GM12801 (cell line): Measurements from ENCODE around the gene LTB4R.

ENCODE experiments used
- CTCF ChIP-seq: IDR thresholded peaks from one replicate; pipeline ENCODE4 v1.5.1; 2011; ENCODE audit warnings: control low read depth; ENCODE audit not compliant: insufficient read length; ENCODE audit errors: extremely low read depth

The LTB4R gene

DNA sequence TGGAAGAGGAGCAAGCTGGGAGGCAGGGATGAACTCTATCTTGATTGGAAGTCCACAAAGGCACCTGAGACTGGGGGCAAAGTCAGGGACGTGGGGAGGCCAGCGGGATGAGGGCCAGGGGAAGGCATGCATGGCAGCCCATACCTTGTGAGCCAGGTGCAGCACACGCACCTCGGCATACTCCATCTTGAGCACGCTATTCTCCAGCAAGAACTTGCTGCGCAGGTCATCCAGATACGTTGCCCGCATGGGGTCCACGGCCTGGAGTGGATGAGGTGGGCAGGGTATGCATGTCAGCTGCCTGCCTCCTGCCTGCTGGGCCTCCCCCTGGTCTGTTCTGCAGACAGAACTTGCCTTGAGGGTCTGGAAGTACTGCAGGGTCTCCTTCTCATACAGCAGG lies 43.8 kb upstream of the LTB4R start:
- TF ChIP-seq CTCF = no peak

DNA sequence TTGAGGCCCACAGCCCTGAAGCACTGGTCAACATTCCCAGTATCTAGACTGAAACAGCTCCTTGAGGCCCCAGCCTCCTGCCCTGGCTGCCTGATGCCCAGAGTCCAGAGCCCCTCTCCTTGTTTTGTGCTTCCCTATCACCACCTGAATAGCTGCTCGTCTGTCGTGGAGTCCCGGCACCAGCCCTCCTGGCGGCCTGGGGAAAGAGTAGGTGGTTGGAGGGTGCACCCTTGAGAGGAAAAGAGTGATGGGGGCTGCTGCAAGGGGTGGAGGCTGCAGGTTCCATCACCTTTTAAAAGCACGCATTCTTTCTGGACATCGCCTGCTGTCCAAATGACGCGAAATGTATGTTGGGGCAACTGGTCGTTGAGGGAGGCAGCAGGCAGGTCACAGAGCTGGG lies 43.1 kb upstream of the LTB4R start:
- no peak for TF ChIP-seq CTCF

DNA sequence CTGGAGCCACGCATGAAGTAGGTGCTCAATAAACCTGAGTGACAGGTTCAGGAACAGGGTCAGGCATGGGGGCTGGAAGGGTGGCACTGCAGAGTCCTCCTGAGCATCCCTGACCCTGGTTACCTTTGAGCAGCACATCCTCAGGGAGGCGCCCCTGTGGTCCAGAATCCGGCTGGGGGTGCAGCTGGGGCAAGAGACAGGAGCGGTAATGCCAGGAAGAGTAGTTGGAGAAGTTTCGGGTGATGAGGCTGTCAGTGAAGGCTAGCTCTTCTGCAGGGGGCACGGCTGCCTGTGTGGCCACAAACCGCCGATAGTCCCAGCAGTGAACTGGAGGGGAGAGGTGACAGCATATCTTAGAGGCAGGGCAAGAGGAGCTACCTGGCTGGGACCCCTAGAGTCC lies 41.9 kb upstream of the LTB4R start:
- no peak for TF ChIP-seq CTCF

DNA sequence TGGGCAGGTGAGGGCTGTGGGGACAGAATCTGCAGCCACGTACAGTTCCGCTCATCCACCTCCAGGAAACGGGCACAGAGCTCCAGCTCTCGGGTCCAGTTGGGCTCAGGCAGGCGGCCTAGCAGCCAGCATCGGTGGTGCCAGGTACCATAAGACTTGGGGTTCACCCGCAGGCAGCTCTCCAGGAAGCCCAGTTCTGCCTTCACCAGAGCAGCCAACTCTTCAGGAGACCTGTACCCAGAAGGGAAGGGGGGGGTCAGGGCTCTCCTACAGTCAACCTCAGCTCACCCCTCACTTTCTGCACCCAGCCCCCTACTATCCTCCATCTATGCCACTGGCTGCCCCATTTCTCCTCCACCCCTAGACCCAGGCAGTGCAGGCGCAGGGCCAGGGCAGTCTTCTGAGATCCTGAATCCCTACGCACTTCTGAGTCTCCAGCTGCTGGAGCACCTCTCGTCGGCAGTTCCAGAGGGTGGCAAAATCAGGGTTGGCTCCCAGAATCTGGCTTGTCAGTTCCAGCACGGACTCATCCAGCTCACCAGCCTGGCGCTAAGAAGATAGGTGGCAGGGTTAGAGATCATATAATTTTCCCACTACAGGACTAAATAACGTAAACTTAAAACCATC lies 41.3 kb upstream of the LTB4R start:
- TF ChIP-seq CTCF = no peak

DNA sequence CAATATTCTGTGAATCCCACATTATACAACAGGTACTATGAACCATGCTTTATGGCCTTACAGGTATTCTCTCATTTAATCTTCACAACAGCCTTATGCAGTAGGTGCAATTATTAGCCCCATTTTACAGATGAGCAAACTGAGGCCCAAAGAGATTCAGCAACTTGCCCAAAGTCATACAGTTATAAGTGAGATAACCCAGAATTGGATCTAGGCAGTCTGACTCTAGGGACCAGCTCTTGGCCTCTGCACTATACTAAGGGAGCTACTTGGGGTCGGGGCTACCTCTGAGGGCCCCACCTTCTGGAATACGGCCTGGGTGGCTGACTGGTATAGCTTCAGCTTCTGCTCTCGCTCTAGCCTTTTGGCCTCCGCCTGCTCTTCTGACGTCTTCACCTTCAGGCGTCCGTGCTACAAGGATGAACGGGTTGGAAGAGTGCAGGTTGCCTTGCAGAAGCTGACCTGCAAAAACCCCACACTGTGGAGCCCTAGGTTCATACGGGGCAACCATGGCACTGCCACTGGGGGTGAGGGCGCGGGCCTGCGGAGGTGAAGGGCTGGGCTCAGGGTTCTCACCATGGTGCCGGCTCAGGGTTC lies 40.7 kb upstream of the LTB4R start:
- no peak for TF ChIP-seq CTCF

GRCh38 chr14:24271134-24271833 lies 40.0 kb upstream of the LTB4R start, which contains the start of gene RABGGTA:
Gene RABGGTA (minus strand): TSS chr14:24271597. CDS start chr14:24271115, 482 bp downstream.
- TF ChIP-seq CTCF = no peak

DNA sequence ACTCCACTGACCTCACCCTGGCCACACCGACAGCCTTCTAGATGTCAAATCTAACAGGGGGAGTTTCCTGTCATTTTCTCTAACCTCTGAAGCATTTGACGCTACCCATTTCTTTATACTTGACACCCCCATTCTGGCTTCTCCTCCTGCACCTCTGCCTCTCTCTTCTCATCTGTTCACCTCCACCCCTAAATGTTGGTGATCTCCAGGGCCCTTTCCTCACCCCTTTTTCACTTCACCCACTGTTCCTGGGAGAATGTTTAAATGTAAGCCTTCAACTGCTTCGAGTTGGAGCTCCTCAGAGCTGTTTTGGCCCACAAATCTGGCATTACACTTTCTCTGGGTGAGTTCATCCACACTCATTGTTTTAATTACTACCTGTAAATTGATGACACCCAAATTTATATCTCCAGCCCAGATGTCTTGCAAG lies 39.5 kb upstream of the LTB4R start:
- TF ChIP-seq CTCF = no peak
